GM08714 (cell line): Measurements from ENCODE around the gene WNT9A.

ENCODE experiments used
- H3K4me3 ChIP-seq: fragments of 200-500 bp; sonication (Bioruptor generic); 2 replicates; pipeline ENCODE4 v1.5.1; 2014; ENCODE audit warnings: mild to moderate bottlenecking, low read length, inconsistent platforms
- ZNF274 ChIP-seq: IDR thresholded peaks from 2 replicates; pipeline ENCODE4 v1.6.1; 2012; ENCODE audit warnings: mild to moderate bottlenecking, low read depth, low read length

The WNT9A gene

DNA sequence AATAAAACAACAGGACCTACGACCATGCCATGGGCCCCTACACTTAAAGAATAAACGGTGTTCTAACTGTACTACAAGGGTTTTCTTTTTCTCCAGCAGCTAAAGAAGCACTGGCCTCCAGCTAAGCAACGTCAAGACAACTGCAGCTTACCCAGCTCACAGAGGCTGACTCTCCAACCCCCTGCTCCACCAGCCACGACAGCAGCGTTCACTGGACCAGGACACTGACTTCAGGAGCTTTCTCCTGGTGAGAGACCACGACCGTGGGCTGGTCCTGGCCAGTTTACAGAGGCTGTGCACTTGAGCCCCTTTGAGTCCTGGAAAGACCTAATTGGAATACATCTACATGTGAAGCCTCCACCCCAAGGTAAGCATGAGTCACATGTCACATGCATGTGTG, 39.4 kb downstream of the WNT9A start:
- TF ChIP-seq ZNF274, result no peak
- no peak overlapping the region for H3K4me3 ChIP-seq

- TF ChIP-seq ZNF274, result no peak
- H3K4me3 ChIP-seq, result no peak overlapping the region
Measured at GRCh38 chr1:227907439-227908015, 40.2 kb downstream of the WNT9A start.

- H3K4me3 ChIP-seq, result no peak overlapping the region
- no peak for TF ChIP-seq ZNF274
Measured at GRCh38 chr1:227906550-227907071, 41.1 kb downstream of the WNT9A start.

GRCh38 chr1:227905573-227906487, 41.9 kb downstream of the WNT9A start:
- TF ChIP-seq ZNF274, result no peak
- H3K4me3 ChIP-seq, result no peak overlapping the region

DNA sequence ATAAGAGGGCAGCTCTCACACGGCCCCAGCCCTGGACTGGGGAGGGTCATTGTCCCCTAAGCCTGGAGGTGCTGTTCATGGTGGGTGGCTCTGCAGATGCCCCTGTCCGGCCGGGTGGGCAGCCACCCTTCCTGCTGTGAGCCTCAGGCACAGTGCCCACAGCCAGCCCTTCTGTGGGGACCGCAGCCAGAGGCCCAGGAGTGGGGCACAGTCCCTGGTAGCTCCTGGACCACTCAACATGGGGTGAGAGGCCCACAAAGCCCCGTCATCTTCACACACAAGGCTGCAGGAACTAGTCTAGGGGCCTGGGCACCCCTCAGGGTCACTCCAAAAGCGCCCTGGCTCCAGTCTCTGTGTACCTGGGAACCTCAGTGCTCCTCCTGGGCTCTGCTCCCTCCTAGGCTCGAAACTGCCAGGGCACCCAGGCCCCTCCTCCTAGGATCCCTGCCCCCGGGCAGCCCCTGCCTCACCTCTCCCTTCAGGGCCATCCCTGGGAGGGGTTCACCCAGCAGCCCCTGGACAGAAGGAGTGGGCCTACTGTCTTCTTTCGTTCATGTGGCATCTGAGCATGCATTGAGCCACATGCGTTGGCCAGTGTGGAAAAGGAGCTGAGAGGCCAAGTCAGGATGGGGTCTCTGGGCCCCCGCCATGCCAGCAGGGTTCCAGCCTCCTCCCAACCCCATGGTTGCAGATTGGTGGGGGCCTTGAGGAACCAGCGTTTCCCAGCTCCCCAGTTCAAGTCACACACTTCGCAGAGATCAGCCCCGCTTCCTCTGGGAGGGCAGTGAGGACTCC, 43.0 kb downstream of the WNT9A start:
- no peak overlapping the region for H3K4me3 ChIP-seq
- no peak for TF ChIP-seq ZNF274

- no peak for TF ChIP-seq ZNF274
- no peak overlapping the region for H3K4me3 ChIP-seq
Measured at GRCh38 chr1:227903614-227904501, 43.9 kb downstream of the WNT9A start.

DNA sequence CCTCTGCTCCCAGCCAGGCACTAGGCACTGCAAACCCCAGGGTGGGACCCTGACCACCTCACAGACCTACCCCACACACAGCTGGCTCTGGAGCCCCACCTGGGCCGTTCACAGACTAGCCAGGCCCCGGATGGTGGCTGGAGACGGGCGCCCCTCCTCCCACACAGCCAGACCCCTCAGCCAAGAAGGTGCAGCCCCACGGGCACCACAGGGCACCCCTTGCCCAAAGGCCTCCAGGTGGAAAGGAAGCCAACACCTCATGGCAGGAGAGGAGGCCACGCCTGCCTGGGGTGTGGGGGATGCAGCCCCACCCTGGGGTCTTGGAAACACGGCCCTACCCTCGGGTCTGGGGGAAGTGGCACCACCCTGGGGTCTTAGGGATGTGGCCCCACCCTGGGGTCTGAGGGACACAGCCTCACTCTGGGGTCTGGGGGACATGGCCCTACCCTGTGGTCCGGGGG, 44.6 kb downstream of the WNT9A start:
- no peak overlapping the region for H3K4me3 ChIP-seq
- TF ChIP-seq ZNF274, result no peak

GRCh38 chr1:227902641-227902990, 45.1 kb downstream of the WNT9A start:
- H3K4me3 ChIP-seq, result no peak overlapping the region
- TF ChIP-seq ZNF274, result no peak

- TF ChIP-seq ZNF274, result no peak
- H3K4me3 ChIP-seq, result no peak overlapping the region
Measured at GRCh38 chr1:227901906-227902640, 45.7 kb downstream of the WNT9A start.

- no peak overlapping the region for H3K4me3 ChIP-seq
- TF ChIP-seq ZNF274, result no peak
Measured at GRCh38 chr1:227901239-227901905, 46.4 kb downstream of the WNT9A start.

GRCh38 chr1:227900571-227901051, 47.1 kb downstream of the WNT9A start:
- no peak overlapping the region for H3K4me3 ChIP-seq
- no peak for TF ChIP-seq ZNF274

DNA sequence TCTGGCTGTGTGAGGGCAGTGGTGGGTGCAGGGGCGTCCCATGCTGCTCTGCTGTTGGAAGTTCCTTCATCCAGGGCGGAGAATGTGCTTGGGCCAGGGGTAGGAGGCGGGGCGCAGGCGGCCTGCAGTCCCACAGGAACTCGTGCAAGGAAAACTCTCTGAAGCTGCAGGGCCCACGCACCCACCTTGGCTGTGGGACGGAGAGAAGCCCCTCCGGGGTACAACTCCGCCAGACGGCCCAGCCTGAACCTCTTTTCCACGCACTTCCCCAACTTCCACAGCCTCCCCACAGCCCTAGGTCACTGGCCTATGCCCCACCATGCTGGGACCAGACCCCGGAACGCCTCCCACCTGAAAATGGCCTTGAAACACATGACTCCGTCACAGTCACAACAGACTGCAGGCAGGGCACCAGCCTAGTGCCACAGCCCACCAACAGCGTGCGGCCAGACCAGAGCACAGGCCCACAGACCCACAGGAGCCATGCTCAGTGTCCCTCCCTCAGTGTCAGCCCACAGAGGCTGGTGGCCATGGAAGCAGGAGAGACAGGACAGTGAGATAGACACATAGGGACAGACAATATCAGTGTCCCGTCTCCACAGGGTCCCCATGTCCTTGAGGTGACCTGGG, 47.8 kb downstream of the WNT9A start:
- no peak for TF ChIP-seq ZNF274
- H3K4me3 ChIP-seq, result no peak overlapping the region
